ENCODE results near the gene SLC35B1. TPM values are rescaled to one million over a fixed set of nuclear protein-coding genes. Genes with fewer than 3 reads are reported as not detected.

Gene SLC35B1, protein sequence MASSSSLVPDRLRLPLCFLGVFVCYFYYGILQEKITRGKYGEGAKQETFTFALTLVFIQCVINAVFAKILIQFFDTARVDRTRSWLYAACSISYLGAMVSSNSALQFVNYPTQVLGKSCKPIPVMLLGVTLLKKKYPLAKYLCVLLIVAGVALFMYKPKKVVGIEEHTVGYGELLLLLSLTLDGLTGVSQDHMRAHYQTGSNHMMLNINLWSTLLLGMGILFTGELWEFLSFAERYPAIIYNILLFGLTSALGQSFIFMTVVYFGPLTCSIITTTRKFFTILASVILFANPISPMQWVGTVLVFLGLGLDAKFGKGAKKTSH
- total RNA-seq, result 10 to 100 TPM; 43.1 to 55.0 TPM
- long read RNA-seq, transcript SLC35B1-209 (9 exons, 1,320 nt), result minor isoform, 10 of 42 reads
- long read RNA-seq, transcript SLC35B1-220 (9 exons, 1,611 nt), result major isoform, 23 of 42 reads
- long read RNA-seq, partial matches to known transcripts, result 1 of 42 reads
- long read RNA-seq, other reads (novel, unspliced or antisense), result 7 of 42 reads

DNA sequence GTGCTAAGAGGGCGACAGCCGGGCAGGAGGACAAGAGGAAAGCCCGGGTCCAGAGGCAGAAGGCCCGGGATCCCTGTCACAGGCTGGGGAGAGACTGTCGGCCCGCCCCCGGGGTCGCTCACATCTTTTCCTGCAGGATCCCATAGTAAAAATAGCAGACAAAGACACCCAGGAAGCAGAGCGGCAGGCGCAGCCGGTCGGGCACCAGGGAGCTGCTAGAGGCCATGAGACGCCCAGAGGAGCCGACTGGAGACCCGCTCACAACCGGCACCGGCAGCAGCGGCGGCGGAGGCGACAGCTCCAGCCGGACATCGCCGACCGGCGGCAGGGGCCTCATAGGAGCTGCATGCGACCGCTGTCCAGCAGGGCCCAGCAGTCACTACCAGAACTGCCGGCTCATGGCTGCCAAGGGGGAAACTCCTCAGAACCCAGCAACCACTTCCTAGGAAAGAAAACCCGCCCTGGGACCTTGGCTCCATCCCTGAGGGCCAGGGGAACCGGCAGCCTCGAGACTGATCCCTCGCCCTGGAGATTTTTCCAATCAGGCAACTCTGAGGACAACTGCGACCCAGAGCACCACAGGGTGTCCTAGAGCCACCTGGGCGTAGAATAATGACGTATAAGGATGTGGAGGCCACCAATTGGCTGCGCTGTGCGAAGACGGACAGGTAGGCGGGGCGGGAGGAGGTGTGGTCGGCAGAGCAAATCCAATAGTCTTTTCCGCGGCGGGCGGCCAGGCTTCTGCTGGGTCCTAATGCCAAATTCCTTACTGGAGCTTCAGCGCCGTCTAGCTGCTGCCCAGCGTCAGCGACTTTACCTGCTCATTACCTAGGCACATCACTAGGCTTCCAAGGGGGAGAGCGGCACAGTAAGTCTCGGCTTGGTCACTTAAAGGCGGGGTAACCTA is at the start of gene SLC35B1:
Gene SLC35B1, minus strand, starts transcription at position 357 of the 907 bp plus-strand sequence. Its CDS starts 131 bp downstream, at position 226.
- ATAC-seq (peak; percentile 98), DNase-seq (peak; percentile 99)
- intact Hi-C loops (cut with DNase I, micrococcal nuclease), result no loop called here

DNA sequence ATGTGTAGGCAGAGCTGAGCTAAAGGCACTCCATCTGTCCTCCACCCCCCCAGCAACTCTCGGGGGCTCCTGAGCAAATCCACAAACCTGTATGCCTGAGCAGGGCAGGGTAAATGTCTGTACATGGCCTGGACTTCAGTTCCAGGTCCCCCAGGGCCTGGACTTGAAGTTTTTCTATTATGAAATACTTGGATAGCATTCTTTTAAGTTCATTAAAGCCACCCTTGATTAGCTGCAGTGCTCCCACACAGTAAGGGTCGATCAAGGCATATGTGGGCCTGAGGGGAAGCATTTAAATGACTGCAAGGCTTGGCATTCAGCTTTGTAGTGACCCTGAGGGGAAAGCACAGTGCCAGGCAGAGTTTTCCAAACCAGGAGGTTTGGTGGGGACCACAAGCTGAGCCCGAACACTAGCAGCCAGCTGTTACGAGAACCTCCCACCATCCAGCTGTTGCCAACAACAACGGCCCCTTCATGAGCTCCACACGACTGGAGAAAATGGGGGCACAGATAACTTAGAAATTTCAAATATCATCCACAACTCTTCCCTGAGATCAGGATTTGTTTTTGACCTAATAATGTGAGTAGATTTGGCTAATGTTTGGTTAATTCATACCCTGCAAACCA is 49.5 kb upstream of the SLC35B1 start:
- no peak for DNase-seq
- intact Hi-C loops (cut with DNase I, micrococcal nuclease), result no loop called here
- ATAC-seq, result no peak

- no peak for DNase-seq
- no peak for ATAC-seq
- intact Hi-C loops (cut with DNase I, micrococcal nuclease), result no loop called here
Measured at GRCh38 chr17:49756323-49757150, 48.8 kb upstream of the SLC35B1 start.

DNA sequence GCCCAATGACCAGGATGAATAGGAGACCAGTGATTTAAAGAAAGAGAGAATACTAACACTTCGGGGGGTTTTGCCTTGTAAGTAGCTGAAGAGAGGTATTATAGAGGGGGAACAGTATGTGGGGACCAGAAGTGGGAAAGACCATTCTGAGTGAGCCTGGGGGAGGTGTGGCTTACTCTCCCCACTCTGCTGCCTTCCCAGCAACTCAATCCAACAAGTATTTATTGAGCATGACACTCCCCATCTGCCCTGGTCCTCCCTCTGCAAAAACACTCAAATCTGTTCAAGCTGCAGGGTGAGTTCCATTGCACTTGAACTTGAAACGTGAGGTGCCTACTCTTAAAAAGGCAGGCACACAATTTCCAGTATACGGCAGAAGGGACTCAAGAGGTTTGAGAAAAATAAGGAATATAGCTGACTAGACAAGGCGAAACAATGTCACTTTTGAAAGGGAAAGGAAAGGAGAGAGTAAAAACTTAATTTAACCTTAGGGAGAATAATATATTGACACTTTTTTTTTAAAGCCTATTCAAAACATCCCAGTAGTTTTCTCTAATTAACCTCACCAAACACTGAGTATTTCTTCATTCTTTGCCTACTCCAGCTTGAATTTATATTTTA is 48.0 kb upstream of the SLC35B1 start:
- DNase-seq (no peak), ATAC-seq (no peak)
- intact Hi-C loops (cut with DNase I, micrococcal nuclease), result no loop called here

DNA sequence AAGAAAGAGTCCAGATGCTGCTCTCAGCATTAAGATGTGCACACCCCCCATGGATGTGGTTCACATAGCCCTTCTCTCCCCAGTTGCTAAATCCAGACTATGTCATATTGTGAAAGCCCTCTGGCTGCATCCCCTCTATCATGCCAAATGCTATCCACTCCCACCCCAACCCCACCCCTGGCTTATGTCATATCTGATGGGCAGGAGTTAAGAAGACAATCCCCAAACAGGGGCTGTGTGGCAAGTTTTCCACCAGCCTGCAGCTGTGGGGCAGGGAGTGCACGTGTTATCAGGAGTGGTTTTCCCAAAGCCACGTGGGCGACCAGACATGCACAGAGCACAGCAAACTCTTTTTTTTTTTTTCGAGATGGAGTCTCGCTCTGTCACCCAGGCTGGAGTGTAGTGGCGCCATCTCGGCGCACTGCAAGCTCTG is 46.2 kb upstream of the SLC35B1 start:
- intact Hi-C loops (cut with DNase I, micrococcal nuclease), result no loop called here
- ATAC-seq (no peak), DNase-seq (no peak)

DNA sequence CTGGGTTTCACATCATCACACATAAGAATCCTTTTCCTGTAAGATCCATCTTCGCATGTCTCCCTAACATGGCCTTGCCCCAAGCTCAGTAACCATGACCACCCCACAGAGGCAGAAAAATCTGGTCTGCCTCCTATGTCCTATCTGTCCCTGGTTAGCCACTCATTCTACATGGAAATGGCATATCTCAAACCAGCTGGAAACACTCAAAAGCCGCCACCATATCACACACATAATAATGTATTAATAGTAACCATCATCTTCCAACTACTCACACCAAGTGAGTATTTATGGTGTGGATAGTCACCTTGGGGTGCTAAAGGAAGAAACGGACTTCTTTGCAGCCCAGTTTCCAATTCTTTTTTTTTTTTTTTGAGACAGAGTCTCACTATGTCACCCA is 44.7 kb upstream of the SLC35B1 start:
- ATAC-seq (no peak), DNase-seq (no peak)
- intact Hi-C loops (cut with DNase I, micrococcal nuclease), result no loop called here

DNA sequence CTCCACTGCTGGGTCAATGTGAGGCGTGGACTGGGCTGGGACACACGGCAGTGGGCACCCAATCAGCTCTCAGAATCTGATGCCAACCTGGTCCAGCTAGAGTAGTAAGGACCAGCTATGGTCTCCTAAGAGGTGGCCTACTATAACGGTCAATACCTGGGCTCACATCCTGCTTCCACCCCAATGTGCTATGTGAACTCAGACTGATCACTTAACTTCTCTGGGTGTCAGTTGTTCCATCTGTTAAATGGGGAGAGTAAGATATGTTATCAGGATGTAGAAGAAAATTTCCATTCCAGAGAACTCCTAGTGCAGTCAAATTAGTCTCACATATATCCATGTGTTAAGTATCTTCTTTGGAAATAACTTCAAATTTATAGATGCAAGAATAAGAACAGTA is 42.0 kb upstream of the SLC35B1 start:
- no peak for ATAC-seq
- intact Hi-C loops (cut with DNase I, micrococcal nuclease), result no loop called here
- DNase-seq, result no peak

DNA sequence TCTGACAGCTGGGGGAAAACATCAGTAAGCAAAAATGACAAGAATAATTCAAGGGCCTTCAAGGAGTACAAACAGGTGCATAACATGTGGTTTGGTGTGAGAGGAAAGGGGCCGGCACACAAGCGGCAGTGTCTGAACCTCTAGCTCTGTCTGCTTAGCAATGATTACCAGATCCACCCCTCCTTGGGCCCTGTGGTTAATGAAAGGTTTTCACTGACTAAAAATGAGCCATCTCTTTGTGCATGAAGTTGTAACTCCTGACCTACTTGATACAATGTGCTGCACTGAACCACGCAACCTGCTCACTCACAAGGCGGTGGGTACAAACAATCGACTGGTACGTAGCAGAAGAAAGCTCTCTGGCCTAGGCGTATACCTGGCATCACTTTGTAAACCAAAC is 41.0 kb upstream of the SLC35B1 start:
- DNase-seq (peak; percentile 21 to 32), ATAC-seq (peak; percentile 37)
- intact Hi-C loops (cut with DNase I, micrococcal nuclease), result no loop called here

GRCh38 chr17:49748223-49748622 is 40.5 kb upstream of the SLC35B1 start:
- DNase-seq (no peak), ATAC-seq (no peak)
- intact Hi-C loops (cut with DNase I, micrococcal nuclease), result no loop called here

GRCh38 chr17:49747632-49748031 is 39.9 kb upstream of the SLC35B1 start:
- intact Hi-C loops (cut with DNase I, micrococcal nuclease), result no loop called here
- ATAC-seq, result no peak
- no peak for DNase-seq

DNA sequence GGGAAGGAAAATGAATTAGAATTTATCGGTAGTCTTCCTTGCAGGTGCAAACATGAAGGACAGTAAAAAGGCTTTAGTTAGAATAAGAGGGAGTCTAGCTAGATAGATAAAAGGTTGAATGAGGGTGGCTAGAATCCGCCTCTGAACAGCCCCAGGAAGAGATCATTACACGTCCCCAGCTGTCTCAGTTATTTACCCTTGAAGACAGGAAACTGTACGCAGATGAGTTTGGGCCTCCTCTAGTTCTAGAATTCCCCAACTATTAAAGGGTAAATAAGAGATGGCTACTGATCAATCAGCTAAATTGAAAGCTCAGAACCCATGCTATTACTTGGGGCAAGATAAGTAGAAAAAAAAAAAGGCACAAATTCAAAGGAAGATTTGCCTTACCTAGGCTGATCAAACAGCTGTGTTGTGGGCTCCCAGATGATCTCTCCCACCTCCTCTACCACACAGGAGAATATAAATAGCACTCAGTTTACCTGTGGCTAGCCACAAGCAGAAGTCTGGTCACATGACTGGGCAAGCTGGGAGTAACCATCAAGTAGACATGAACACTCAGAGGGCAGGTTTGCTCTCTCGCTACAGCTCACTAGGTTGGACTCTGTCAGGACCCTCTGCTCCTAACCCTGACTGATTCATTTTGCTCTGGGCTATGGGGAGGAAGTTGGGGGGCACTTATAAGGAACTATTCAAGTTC is 39.2 kb upstream of the SLC35B1 start:
- DNase-seq, result no peak
- intact Hi-C loops (cut with DNase I, micrococcal nuclease), result no loop called here
- ATAC-seq, result no peak

GRCh38 chr17:49745175-49746139 is 37.7 kb upstream of the SLC35B1 start:
- intact Hi-C loops (cut with DNase I, micrococcal nuclease), result no loop called here
- no peak for ATAC-seq
- no peak for DNase-seq

DNA sequence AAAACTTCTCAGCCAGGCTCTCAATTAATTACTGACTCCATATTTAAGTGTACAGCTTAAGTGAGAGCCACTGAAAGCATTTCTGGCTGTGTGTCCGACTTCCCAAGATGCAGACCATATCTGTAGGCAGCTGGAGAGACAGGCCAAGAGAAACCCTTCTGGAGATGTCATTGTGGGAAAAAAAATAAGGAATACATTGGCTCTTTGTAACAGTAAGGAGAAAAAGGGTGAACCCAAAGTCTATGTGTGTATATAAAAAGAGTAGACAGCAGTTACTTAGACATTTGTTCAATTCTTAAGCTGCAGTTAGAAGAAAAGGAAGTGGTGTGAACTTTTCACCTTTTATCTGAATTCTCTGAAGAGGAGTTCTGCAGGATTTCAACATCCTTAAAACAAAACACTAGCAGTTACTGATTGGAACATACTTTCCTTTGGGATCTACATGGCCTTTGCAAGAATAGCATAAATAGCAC is 34.4 kb upstream of the SLC35B1 start:
- intact Hi-C loops (cut with DNase I, micrococcal nuclease), result no loop called here
- ATAC-seq (no peak), DNase-seq (no peak)

DNA sequence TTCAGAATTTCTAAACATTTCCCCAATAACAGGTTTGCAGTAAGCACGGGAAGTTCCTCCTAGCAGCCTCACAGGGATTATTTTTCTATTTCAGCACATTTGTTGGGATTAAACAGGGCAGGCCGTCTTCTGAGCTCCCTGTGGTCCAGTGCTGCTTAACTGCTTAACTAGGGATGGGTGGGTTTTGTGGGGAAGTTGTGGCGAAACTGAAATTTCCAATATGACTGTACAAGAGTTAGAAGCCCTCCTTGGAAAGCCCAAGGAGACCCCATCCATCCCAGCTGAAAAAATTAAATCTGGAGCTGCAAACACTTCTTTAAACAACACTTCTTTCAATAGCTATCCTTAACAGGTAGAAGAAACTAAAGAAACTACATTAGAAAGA is 33.9 kb upstream of the SLC35B1 start:
- no peak for DNase-seq
- intact Hi-C loops (cut with DNase I, micrococcal nuclease), result no loop called here
- ATAC-seq, result no peak

DNA sequence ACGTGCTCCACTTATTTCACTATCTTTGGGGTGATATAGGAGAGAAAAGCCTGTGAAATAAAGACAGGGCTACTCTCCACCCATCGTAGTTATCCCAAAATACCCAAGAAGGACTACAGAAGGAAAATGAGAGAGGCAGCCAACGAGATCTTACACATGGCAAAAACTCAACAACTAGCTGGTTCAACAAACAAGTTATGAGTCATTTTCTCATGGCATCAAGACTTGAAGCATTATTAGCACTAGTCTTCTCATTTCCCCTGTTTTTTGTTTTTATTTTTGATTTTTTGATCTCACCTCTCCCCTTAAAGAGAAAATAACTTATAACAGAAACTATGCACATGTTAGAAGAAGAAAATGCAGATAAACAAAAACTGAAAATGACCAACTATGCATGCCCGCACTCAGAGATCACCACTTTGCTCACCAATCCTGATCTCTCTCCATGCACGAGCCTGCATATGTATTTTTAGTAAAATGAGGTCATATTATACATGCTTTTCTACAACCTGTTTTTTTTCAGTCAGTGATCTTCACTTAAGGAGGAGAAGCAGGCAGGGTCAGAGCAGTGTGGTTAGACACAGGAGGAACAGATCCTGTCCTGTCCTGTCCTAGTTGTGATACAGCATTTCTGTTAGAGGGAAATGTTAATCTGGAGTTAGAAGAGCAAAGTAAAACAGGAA is 33.4 kb upstream of the SLC35B1 start:
- intact Hi-C loops (cut with DNase I, micrococcal nuclease), result no loop called here
- DNase-seq (no peak), ATAC-seq (no peak)

Measured in left colon (tissue), 2 donors.